Activated CD4-positive, alpha-beta memory T cell treated with anti-CD3 and anti-CD28 coated beads, Interleukin-2, amount 10 ng/mL, durations not matched to agents 7 days and 5 days (primary cell): ENCODE results near the gene EIF1AD. TPM values are rescaled to one million over a fixed set of nuclear protein-coding genes. Genes with fewer than 3 reads are reported as not detected.

Experiments used
- CTCF ChIA-PET: fragments of 350-600 bp; sonication (Branson Sonifier 250); formaldehyde crosslinking; loops from one replicate; lab custom pipeline; 2021; ENCODE audit warnings: antibody characterized with exemption, inconsistent platforms; lab: Charles Lee
- POLR2A ChIA-PET: fragments of 350-600 bp; sonication (Branson Sonifier 250); formaldehyde crosslinking; loops from one replicate; lab custom pipeline; 2021; ENCODE audit warnings: antibody characterized with exemption; lab: Charles Lee
- DNase-seq: peaks from one replicate; pipeline ENCODE4 v3.0.0-alpha.2; 2020
- H3K27ac Mint-ChIP-seq: one replicate; pipeline ENCODE4 v1.8.0; 2021; ENCODE audit warnings: mild to moderate bottlenecking, mixed read lengths
- H3K27me3 Mint-ChIP-seq: one replicate; pipeline ENCODE4 v1.8.0; 2021; ENCODE audit warnings: mixed read lengths
- H3K36me3 Mint-ChIP-seq: one replicate; pipeline ENCODE4 v1.8.0; 2021; ENCODE audit warnings: low read depth, mixed read lengths
- H3K4me1 Mint-ChIP-seq: one replicate; pipeline ENCODE4 v1.8.0; 2021; ENCODE audit warnings: mixed read lengths
- H3K4me3 Mint-ChIP-seq: one replicate; pipeline ENCODE4 v1.8.0; 2021; ENCODE audit warnings: mild to moderate bottlenecking, mixed read lengths
- H3K9me3 Mint-ChIP-seq: one replicate; pipeline ENCODE4 v1.8.0; 2021; ENCODE audit warnings: mixed read lengths
- total RNA-seq, 2 experiments: library from RNA; stranded (reverse); gene quantifications; one replicate each; pipeline ENCODE4 v1.2.3, GENCODE V29; 2021

EIF1AD gene
- total RNA-seq, 2 experiments from 2014 or later: 43.6 to 45.9 TPM

- Mint-ChIP-seq H3K4me3 (no peak overlapping the region), H3K36me3 (peaks cover 17% of the 10 kb centered on the region), H3K27ac (no peak overlapping the region), H3K9me3 (no peaks in the 10 kb centered on the region), H3K4me1 (peaks cover 8% of the 10 kb centered on the region), H3K27me3 (peaks cover 26% of the 10 kb centered on the region)
- DNase-seq: no peak
- POLR2A ChIA-PET: interaction anchor here (1.2 to 2.1 kb wide), 4 partner anchors 13 to 297 kb away, joined by 3 to 6 read pairs (median 4); partner anchors contain the start of genes KAT5 and SF3B2
- CTCF ChIA-PET: interaction anchor here (1.1 to 2.1 kb wide), 2 partner anchors 9 to 14 kb away, joined by 3 to 8 read pairs; no protein-coding TSS in a partner anchor
Measured at GRCh38 chr11:66008468-66009101, 6.6 kb upstream of the EIF1AD start.

DNA sequence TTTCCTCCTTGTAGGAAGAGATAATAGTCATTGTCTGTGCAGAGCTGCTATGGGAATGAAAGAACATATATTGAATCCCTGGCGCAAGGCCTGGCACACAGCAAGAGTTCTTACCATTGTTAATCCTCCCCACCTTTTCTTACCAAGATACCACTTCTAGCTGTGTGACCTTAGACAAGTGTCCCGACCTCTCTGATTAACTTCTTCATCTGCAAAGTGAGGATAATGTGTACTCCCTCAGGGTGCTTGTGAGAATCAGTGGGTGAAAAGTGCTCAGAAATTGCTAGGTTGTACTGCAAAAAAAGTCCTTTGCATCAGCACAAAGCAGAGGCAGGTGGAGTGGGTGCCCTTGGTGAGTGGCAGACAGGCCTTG is 6.1 kb upstream of the EIF1AD start:
- H3K4me3 Mint-ChIP-seq: no peak overlapping the region
- peaks cover 22% of the 10 kb centered on the region for H3K27me3 Mint-ChIP-seq
- H3K36me3 Mint-ChIP-seq: peaks cover 22% of the 10 kb centered on the region
- no peak overlapping the region for H3K27ac Mint-ChIP-seq
- no peaks in the 10 kb centered on the region for H3K9me3 Mint-ChIP-seq
- peaks cover 13% of the 10 kb centered on the region for H3K4me1 Mint-ChIP-seq
- ChIA-PET POLR2A (interaction anchor here (0.6 to 2.1 kb wide), 4 partner anchors 44 to 296 kb away, joined by 3 to 6 read pairs (median 3); partner anchors contain the start of genes KAT5 and SF3B2), CTCF (no interaction called here)
- DNase-seq: no peak

DNA sequence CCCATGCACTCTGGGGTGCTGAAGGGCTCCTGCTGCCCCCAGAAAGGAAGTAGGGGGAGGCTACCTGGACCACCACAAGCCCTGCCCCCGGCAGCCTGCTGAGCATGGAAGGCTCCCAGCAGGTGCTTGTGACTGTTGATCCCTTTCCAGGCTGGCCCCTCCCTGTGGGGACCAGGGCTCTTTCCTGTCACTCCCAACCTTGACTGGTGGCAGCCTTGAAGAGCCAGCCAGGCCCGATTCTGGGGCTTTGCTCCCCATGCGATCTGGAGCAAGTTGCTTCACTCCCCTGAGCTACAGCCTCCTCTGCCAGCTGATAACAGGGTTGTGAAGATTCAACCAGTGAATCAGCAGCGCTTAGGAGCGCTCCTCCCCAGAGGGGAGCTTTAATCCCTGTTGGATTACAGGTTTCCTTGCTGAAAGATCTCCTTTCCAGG is 5.3 kb upstream of the EIF1AD start:
- Mint-ChIP-seq H3K4me1 (peaks cover 16% of the 10 kb centered on the region), H3K9me3 (no peaks in the 10 kb centered on the region), H3K27ac (no peak overlapping the region), H3K36me3 (peaks cover 24% of the 10 kb centered on the region), H3K27me3 (peaks cover 16% of the 10 kb centered on the region), H3K4me3 (no peak overlapping the region)
- CTCF ChIA-PET: interaction anchor here (0.6 to 1.1 kb wide), 2 partner anchors 36 to 120 kb away, joined by 3 read pairs; no protein-coding TSS in a partner anchor
- DNase-seq: no peak
- POLR2A ChIA-PET: interaction anchor here (0.9 to 2.1 kb wide), 2 partner anchors 148 to 295 kb away, joined by 3 to 6 read pairs; partner anchors contain the start of gene KAT5

DNA sequence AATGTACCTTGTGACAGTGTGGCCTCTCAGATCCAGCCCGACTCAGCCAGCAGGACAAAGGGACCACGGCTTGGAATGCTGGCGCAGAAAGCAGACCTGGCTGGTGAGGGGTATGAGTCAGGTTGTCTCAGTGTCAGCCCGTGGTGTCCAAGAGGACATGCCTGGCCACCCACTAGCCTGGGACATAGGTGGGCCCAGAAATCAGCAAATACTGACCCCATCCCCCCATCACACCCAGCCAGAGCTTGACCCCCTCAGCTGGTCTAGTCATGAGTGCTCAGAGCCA is 4.9 kb upstream of the EIF1AD start:
- no peak for DNase-seq
- H3K4me1 Mint-ChIP-seq: peaks cover 19% of the 10 kb centered on the region
- POLR2A ChIA-PET: interaction anchor here (0.9 to 2.1 kb wide), 2 partner anchors 147 to 295 kb away, joined by 3 to 6 read pairs; partner anchors contain the start of gene KAT5
- peaks cover 13% of the 10 kb centered on the region for H3K27me3 Mint-ChIP-seq
- CTCF ChIA-PET: interaction anchor here (0.6 to 1.1 kb wide), 2 partner anchors 37 to 120 kb away, joined by 3 read pairs; no protein-coding TSS in a partner anchor
- no peak overlapping the region for H3K27ac Mint-ChIP-seq
- no peak overlapping the region for H3K4me3 Mint-ChIP-seq
- peaks cover 28% of the 10 kb centered on the region for H3K36me3 Mint-ChIP-seq
- H3K9me3 Mint-ChIP-seq: no peaks in the 10 kb centered on the region

DNA sequence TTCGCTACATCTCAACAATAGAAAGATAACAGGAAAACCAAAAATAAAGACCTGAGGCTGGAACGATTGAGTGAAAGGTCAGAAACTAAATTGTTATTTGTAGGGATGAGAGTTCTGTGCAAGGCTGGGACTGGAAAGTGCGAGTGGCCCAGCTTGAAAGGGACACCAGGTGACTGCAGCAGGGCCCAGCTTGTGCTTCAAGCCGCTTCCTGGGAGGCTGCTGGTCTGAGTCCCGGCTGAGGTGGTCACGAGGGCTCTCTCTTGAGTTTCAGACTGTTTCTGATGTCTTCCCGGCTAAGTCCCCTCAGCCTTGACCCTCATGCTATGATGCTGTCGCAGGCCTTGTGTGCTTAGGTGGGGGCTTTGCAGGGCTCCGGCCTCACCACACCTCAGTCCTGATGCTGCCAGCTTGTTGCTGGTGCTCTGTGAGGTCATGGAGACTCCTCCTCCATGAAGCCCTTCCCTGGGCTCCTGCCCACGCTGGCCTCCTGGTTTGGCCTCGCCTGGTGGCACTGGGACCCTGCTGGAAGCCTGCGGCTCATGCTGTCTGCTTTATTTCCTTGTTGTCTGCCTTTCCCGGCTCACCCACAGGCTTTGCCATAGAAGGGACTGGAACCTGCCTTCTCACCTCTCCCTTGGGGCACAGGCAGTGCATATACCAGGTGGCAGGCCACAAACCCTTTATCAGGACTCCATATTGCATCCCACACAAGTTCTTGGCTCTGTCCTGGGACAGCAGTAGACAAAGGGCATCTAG is 4.4 kb upstream of the EIF1AD start:
- no peaks in the 10 kb centered on the region for H3K9me3 Mint-ChIP-seq
- peaks cover 10% of the 10 kb centered on the region for H3K27me3 Mint-ChIP-seq
- H3K27ac Mint-ChIP-seq: no peak overlapping the region
- peaks cover 33% of the 10 kb centered on the region for H3K36me3 Mint-ChIP-seq
- no peak overlapping the region for H3K4me3 Mint-ChIP-seq
- CTCF ChIA-PET: interaction anchor here (1.1 kb wide), 1 partner anchor 119 kb away, joined by 3 read pairs; no protein-coding TSS in a partner anchor
- DNase-seq: no peak
- peaks cover 22% of the 10 kb centered on the region for H3K4me1 Mint-ChIP-seq
- POLR2A ChIA-PET: no interaction called here

DNA sequence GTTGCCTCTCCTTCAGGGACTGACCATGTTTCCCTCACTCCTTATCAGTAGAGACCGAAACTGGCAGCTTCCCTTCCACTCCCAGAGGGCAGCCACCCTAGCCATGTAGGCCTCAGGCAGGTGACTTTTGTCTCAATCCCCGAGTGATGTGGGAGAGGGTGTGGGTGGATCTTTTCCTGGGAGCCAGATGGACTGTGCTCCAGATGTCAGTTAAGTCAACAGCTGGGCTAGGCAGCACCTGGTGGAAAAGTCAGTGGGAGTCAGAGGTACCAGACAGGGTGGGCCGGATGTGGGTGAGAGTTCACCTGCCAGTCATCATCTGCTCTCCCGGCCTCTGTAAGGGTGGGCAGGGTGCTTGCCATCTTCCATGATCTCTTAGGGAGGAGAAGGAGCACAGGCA is 2.2 kb upstream of the EIF1AD start:
- Mint-ChIP-seq H3K27ac (peak overlapping the region; percentile 49), H3K36me3 (peaks cover 46% of the 10 kb centered on the region), H3K4me3 (peak overlapping the region; percentile 56), H3K4me1 (peaks cover 37% of the 10 kb centered on the region), H3K27me3 (no peaks in the 10 kb centered on the region), H3K9me3 (no peaks in the 10 kb centered on the region)
- POLR2A ChIA-PET: interaction anchor here (1.1 kb wide), 1 partner anchor 143 kb away, joined by 3 read pairs; no protein-coding TSS in a partner anchor
- CTCF ChIA-PET: interaction anchor here (0.5 kb wide), 1 partner anchor 74 kb away, joined by 3 read pairs; no protein-coding TSS in a partner anchor
- DNase-seq: no peak

GRCh38 chr11:66003291-66003690 is 1.3 kb upstream of the EIF1AD start:
- no peaks in the 10 kb centered on the region for H3K9me3 Mint-ChIP-seq
- peak overlapping the region; percentile 78 for H3K27ac Mint-ChIP-seq
- no peaks in the 10 kb centered on the region for H3K27me3 Mint-ChIP-seq
- peaks cover 55% of the 10 kb centered on the region for H3K36me3 Mint-ChIP-seq
- peak overlapping the region; percentile 94 for H3K4me3 Mint-ChIP-seq
- ChIA-PET POLR2A (interaction anchor here (0.9 to 2.5 kb wide), 18 partner anchors 8 to 388 kb away, joined by 3 to 22 read pairs (median 5); partner anchors contain the start of genes CCDC85B, CFL1, CST6 and FIBP), CTCF (interaction anchor here (0.8 to 1.9 kb wide), 5 partner anchors 15 to 144 kb away, joined by 4 to 12 read pairs (median 6); partner anchors contain the start of genes CCDC85B and MUS81)
- H3K4me1 Mint-ChIP-seq: peaks cover 43% of the 10 kb centered on the region
- no peak for DNase-seq

DNA sequence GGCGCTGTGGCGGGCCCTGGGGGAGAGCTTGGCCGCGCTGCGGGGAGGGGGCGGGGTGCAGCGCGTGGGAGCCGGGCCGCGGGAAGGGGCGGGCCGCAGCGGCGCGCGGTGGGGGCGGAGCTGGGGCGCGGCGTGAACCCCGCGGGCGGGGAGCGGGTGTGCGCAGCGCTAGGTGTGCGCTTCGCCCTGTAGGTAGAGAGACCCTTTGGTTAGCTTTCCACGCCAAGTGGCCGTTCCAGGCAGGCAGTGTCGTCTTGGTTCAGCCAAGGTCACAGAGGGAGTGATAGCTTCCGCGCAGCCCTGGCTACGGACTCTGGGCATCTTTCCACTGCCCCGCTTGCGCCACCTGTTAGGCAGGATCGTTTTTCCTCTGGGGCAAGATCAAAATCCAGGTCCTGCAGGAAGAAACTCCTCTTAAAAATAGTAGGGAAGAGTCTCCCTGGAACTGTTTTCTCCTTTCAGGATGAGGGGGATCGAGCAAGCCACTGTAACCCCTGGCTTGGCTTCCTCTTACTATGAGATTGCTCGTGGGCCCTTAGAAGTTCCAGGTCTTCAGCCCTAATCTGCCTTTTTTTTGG is 780 bp upstream of the EIF1AD start:
- Mint-ChIP-seq H3K27me3 (no peaks in the 10 kb centered on the region), H3K36me3 (peaks cover 60% of the 10 kb centered on the region), H3K9me3 (no peaks in the 10 kb centered on the region), H3K4me1 (peaks cover 44% of the 10 kb centered on the region), H3K27ac (peak overlapping the region; percentile 95), H3K4me3 (peak overlapping the region; percentile 94)
- POLR2A ChIA-PET: interaction anchor here (0.8 to 2.5 kb wide), 35 partner anchors 9 to 388 kb away, joined by 3 to 22 read pairs (median 5); partner anchors contain the start of genes BRMS1, CCDC85B, CFL1 and CST6
- no peak for DNase-seq
- CTCF ChIA-PET: interaction anchor here (0.8 to 1.9 kb wide), 8 partner anchors 14 to 151 kb away, joined by 3 to 12 read pairs (median 6); partner anchors contain the start of genes CCDC85B and MUS81

GRCh38 chr11:65997286-65997685 is 4.7 kb downstream of the EIF1AD start:
- ChIA-PET POLR2A (no interaction called here), CTCF (interaction anchor here (0.6 kb wide), 1 partner anchor 286 kb away, joined by 3 read pairs; no protein-coding TSS in a partner anchor)
- H3K4me1 Mint-ChIP-seq: peaks cover 34% of the 10 kb centered on the region
- peaks cover 55% of the 10 kb centered on the region for H3K36me3 Mint-ChIP-seq
- no peak overlapping the region for H3K4me3 Mint-ChIP-seq
- H3K27ac Mint-ChIP-seq: no peak overlapping the region
- H3K9me3 Mint-ChIP-seq: no peaks in the 10 kb centered on the region
- H3K27me3 Mint-ChIP-seq: no peaks in the 10 kb centered on the region
- no peak for DNase-seq

DNA sequence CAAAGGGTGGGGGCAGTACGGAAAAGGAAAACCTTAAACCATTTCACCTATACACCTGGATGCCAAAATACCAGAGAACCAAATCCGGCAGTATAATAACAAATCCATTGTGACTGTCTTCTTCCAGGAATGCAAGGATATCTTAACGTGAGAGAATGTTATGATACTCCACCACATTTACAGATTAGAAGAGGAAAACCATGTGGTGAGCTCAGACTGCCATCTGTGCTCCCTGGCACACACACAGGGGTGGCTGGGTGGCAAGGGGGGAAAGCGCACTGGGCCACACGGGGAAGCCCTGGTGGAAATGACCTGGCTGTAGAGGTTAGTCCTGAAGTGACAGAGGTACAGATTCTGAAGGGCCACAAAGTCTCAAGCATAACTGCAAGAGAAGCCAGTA is 9.9 kb downstream of the EIF1AD start:
- Mint-ChIP-seq H3K36me3 (peaks cover 13% of the 10 kb centered on the region), H3K4me1 (peaks cover 7% of the 10 kb centered on the region), H3K9me3 (no peaks in the 10 kb centered on the region), H3K27me3 (no peaks in the 10 kb centered on the region), H3K27ac (no peak overlapping the region), H3K4me3 (no peak overlapping the region)
- DNase-seq: no peak
- ChIA-PET CTCF (interaction anchor here (0.6 to 6.1 kb wide), 6 partner anchors 9 to 212 kb away, joined by 3 to 46 read pairs (median 4); partner anchors contain the start of genes FIBP and MUS81), POLR2A (interaction anchor here (2.3 kb wide), 1 partner anchor 10 kb away, joined by 7 read pairs; the partner anchor contains the start of genes BANF1 and EIF1AD)

GRCh38 chr11:65988791-65989592 is 13.0 kb downstream of the EIF1AD start:
- H3K4me1 Mint-ChIP-seq: peaks cover 5% of the 10 kb centered on the region
- H3K9me3 Mint-ChIP-seq: no peaks in the 10 kb centered on the region
- no peaks in the 10 kb centered on the region for H3K36me3 Mint-ChIP-seq
- H3K27ac Mint-ChIP-seq: peak overlapping the region; percentile 73
- ChIA-PET CTCF (interaction anchor here (0.6 to 6.1 kb wide), 13 partner anchors 14 to 295 kb away, joined by 3 to 46 read pairs (median 4); partner anchors contain the start of genes BANF1, CCDC85B, EIF1AD and FIBP), POLR2A (interaction anchor here (0.6 to 1.7 kb wide), 6 partner anchors 14 to 118 kb away, joined by 3 to 10 read pairs (median 4); partner anchors contain the start of genes CCDC85B and FIBP)
- DNase-seq: peak; percentile 94
- H3K4me3 Mint-ChIP-seq: no peak overlapping the region
- no peaks in the 10 kb centered on the region for H3K27me3 Mint-ChIP-seq
